H1 (cell line): ENCODE data around the gene NDC80. TPM values are rescaled to one million over a fixed set of nuclear protein-coding genes. Genes with fewer than 3 reads are reported as not detected.
A peak's percentile ranks its signal among the peaks of the same experiment; 100 is the strongest.

ENCODE experiments used
- ASH2L ChIP-seq: fragments of 200-600, 300-600 bp; sonication (generic); IDR thresholded peaks from one replicate; pipeline ENCODE4 v1.7.1; 2017; ENCODE audit warnings: low read length
- ATF2 ChIP-seq: IDR thresholded peaks from 2 replicates; pipeline ENCODE4 v1.6.1; 2012; ENCODE audit warnings: low read length, inconsistent platforms
- BRCA1 ChIP-seq: IDR thresholded peaks from 2 replicates; pipeline ENCODE4 v1.6.1; 2012; ENCODE audit warnings: low read depth, low read length, improper control_type of control experiment
- CTCF ChIP-seq, 3 experiments: IDR thresholded peaks; 1 replicate in 2 of 3; 2 replicates in 1 of 3; pipeline versions ENCODE4 v1.5.1 to v1.6.1; 2011; ENCODE audit warnings: low read length in 3 of 3, mild to moderate bottlenecking in 3 of 3, inconsistent platforms in 2 of 3, low read depth in 1 of 3, moderate library complexity in 1 of 3; ENCODE audit not compliant: insufficient read depth in 1 of 3; ENCODE audit errors: control extremely low read depth in 1 of 3
- FOSL1 ChIP-seq: IDR thresholded peaks from 2 replicates; pipeline ENCODE4 v1.6.1; 2011; ENCODE audit warnings: mild to moderate bottlenecking, low read depth, low read length, moderate library complexity; ENCODE audit not compliant: insufficient read depth
- GTF2F1 ChIP-seq: IDR thresholded peaks from 2 replicates; pipeline ENCODE4 v1.6.1; 2012; ENCODE audit warnings: low read depth, low read length, improper control_type of control experiment, borderline replicate concordance
- HDAC2 ChIP-seq, 2 experiments: fragments of 300-600 bp in 1 of 2; sonication (generic) in 1 of 2; IDR thresholded peaks; 2 replicates each; pipeline ENCODE4 v1.6.1; 2011 to 2012; ENCODE audit warnings: low read depth in 2 of 2, low read length in 2 of 2, mild to moderate bottlenecking in 2 of 2, moderate library complexity in 2 of 2, borderline replicate concordance in 1 of 2, inconsistent platforms in 1 of 2
- KDM5A ChIP-seq: fragments of 200-600 bp; IDR thresholded peaks from 2 replicates; pipeline ENCODE4 v1.7.1; 2012; ENCODE audit warnings: mild to moderate bottlenecking, low read length, inconsistent platforms, mixed read lengths
- NANOG ChIP-seq: IDR thresholded peaks from 2 replicates; pipeline ENCODE4 v1.6.1; 2011; ENCODE audit warnings: low read length, low read depth, mild to moderate bottlenecking, inconsistent platforms; ENCODE audit not compliant: insufficient read depth, poor library complexity, severe bottlenecking
- NRF1 ChIP-seq: IDR thresholded peaks from 2 replicates; pipeline ENCODE4 v1.6.1; 2011; ENCODE audit warnings: mild to moderate bottlenecking, low read depth, low read length, improper control_type of control experiment
- POLR2A ChIP-seq, 2 experiments: IDR thresholded peaks; 1 replicate in 1 of 2; 2 replicates in 1 of 2; pipeline ENCODE4 v1.6.1; 2011; ENCODE audit warnings: low read depth in 2 of 2, low read length in 2 of 2, mild to moderate bottlenecking in 2 of 2; ENCODE audit errors: control extremely low read depth in 1 of 2
- POLR2AphosphoS5 ChIP-seq: IDR thresholded peaks from 2 replicates; pipeline ENCODE4 v1.6.1; 2011; ENCODE audit warnings: low read depth, low read length
- POU5F1 ChIP-seq: IDR thresholded peaks from 2 replicates; pipeline ENCODE4 v1.6.1; 2011; ENCODE audit warnings: low read depth, mild to moderate bottlenecking, low read length, moderate library complexity
- RBBP5 ChIP-seq: IDR thresholded peaks from 2 replicates; pipeline ENCODE4 v1.7.1; 2012; ENCODE audit warnings: low read depth, mild to moderate bottlenecking, inconsistent platforms, low read length, moderate library complexity, borderline replicate concordance
- RXRA ChIP-seq: IDR thresholded peaks from 2 replicates; pipeline ENCODE4 v1.6.1; 2011; ENCODE audit warnings: low read depth, mild to moderate bottlenecking, low read length, moderate library complexity; ENCODE audit not compliant: insufficient read depth
- SIN3A ChIP-seq, 2 experiments: IDR thresholded peaks in 1 of 2; conservative IDR thresholded peaks in 1 of 2; 2 replicates each; pipeline ENCODE4 v1.6.1; 2011 to 2012; ENCODE audit warnings: low read length in 2 of 2, improper control_type of control experiment in 1 of 2, low read depth in 1 of 2, mild to moderate bottlenecking in 1 of 2
- SIRT6 ChIP-seq: IDR thresholded peaks from one replicate; pipeline ENCODE4 v1.7.1; 2012; ENCODE audit warnings: low read length, inconsistent platforms
- SIX5 ChIP-seq: IDR thresholded peaks from 2 replicates; pipeline ENCODE4 v1.6.1; 2011; ENCODE audit warnings: mild to moderate bottlenecking, low read depth, low read length
- SP1 ChIP-seq: IDR thresholded peaks from 2 replicates; pipeline ENCODE4 v1.6.1; 2011; ENCODE audit warnings: low read depth, low read length
- polyA plus RNA-seq, 7 experiments: library from polyadenylated mRNA; depleted of rRNA in 3 of 7; stranded (reverse) in 5 of 7; unstranded in 2 of 7; fragments of >200 nt in 5 of 7; fragments of 200-250 nt in 2 of 7; gene quantifications; 1 replicate in 5 of 7; 2 replicates in 1 of 7; 4 replicates in 1 of 7; pipeline versions ENCODE4 v1.2.1 to v1.2.3, GENCODE V29; 2011 to 2013; ENCODE audit warnings: missing spikeins in 2 of 7, mixed read lengths in 2 of 7
- total RNA-seq: library from RNA; stranded (reverse); fragmentation: NEBNext Ultra II Directional; extraction: Animal tissue kit (Norgen Biotek cat#: 25700); gene quantifications from 2 replicates; pipeline ENCODE4 v1.2.1, GENCODE V29; 2021

NDC80 gene
- total and polyA plus RNA-seq, 2 of the 8 experiments (the other 6 are each of a cell fraction or from before 2014, with no cell fraction given), result 11.0 to 45.0 TPM

- peak; percentile 36 to 97; a peak in 2 of 4 replicates for TF ChIP-seq SIN3A (conservative IDR thresholded peaks at IDR 0.05 in 1 of 2, IDR thresholded peaks at IDR 0.05 in 1 of 2; ENCODE audit: low read depth in 1 of 2, low read length in 2 of 2)
- TF ChIP-seq RBBP5, result peak; percentile 22; the same call in 1 of the 2 replicates
- TF ChIP-seq KDM5A, result peak; percentile 60
- TF ChIP-seq FOSL1, result no peak
- no peak for TF ChIP-seq SIX5
- peak in 1 of 2 experiments; percentile 95; a peak in 2 of 4 replicates for TF ChIP-seq HDAC2 (IDR thresholded peaks at IDR 0.05; ENCODE audit: borderline replicate concordance in 1 of 2, low read depth in 2 of 2, low read length in 2 of 2)
- TF ChIP-seq NRF1, result no peak
- peak; percentile 85 for TF ChIP-seq POLR2AphosphoS5
- TF ChIP-seq POLR2A (IDR thresholded peaks at IDR 0.05; ENCODE audit: control extremely low read depth in 1 of 2, low read depth in 2 of 2, low read length in 2 of 2), result peak in 1 of 2 experiments; percentile 58; a peak in 1 of 3 replicates
- TF ChIP-seq POU5F1, result no peak
- TF ChIP-seq CTCF (IDR thresholded peaks at IDR 0.05; ENCODE audit: control extremely low read depth in 1 of 3, insufficient read depth in 1 of 3, low read depth in 1 of 3, low read length in 3 of 3), result no peak
- no peak for TF ChIP-seq SIRT6
- TF ChIP-seq SP1, result no peak
- no peak for TF ChIP-seq GTF2F1
- peak; percentile 63; the same call in 1 of the 2 replicates for TF ChIP-seq BRCA1
- TF ChIP-seq ATF2, result peak; percentile 91
- TF ChIP-seq NANOG, result no peak
- TF ChIP-seq ASH2L, result peak; percentile 88
- no peak for TF ChIP-seq RXRA
These were observed at the start of gene NDC80, which contains the start of gene METTL4 (continued) for GRCh38 chr18:2571200-2572170.
